Thyroid gland (tissue), 4 donors: Measurements from ENCODE around the gene TAF1B. TPM values are rescaled to one million over a fixed set of nuclear protein-coding genes. Genes with fewer than 3 reads are reported as not detected.

Experiments used
- DNase-seq, 2 donors: peaks; one replicate each; pipeline ENCODE4 v3.0.0-alpha.2; 2019
- H3K27ac ChIP-seq, 3 donors: fragments of 200-600 bp; sonication (generic); 1 replicate in 2 of 3; 2 replicates in 1 of 3; pipeline ENCODE4 v1.5.1; 2016 to 2019; ENCODE audit warnings: mild to moderate bottlenecking in 1 of 3, moderate library complexity in 1 of 3
- H3K27me3 ChIP-seq: fragments of 200-600 bp; sonication (generic); one replicate; pipeline ENCODE4 v1.5.1; 2019
- H3K36me3 ChIP-seq, 2 donors: fragments of 200-600 bp; sonication (generic); one replicate each; pipeline ENCODE4 v1.5.1; 2016 to 2019
- H3K4me1 ChIP-seq, 2 donors: fragments of 200-600 bp; sonication (generic); one replicate each; pipeline ENCODE4 v1.5.1; 2017 to 2019
- H3K4me3 ChIP-seq, 3 donors: fragments of 200-600 bp; sonication (generic); replicated peaks in 1 of 3; 1 replicate in 2 of 3; 2 replicates in 1 of 3; pipeline ENCODE4 v1.5.1; 2016; ENCODE audit warnings: mild to moderate bottlenecking in 1 of 3
- H3K9me3 ChIP-seq: fragments of 200-600 bp; sonication (generic); one replicate; pipeline ENCODE4 v1.5.1; 2017
- CTCF ChIP-seq, 6 experiments: fragments of 200-600 bp in 3 of 6; fragments of 450-650 bp in 3 of 6; sonication (generic) in 3 of 6; IDR thresholded peaks; one replicate each; pipeline ENCODE4 v1.5.1; 2016 to 2019; ENCODE audit warnings: antibody characterized with exemption in 6 of 6, mild to moderate bottlenecking in 2 of 6, inconsistent platforms in 1 of 6, moderate library complexity in 1 of 6
- POLR2A ChIP-seq, 2 donors: fragments of 450-650 bp; IDR thresholded peaks; one replicate each; pipeline ENCODE4 v1.6.1; 2017; ENCODE audit warnings: antibody characterized with exemption in 2 of 2, mild to moderate bottlenecking in 2 of 2, moderate library complexity in 1 of 2
- WGBS, 2 donors: methylation state at CpG; one replicate each; pipeline ENCODE4 v1.1.5; 2017; 5-methylcytosine and 5-hydroxymethylcytosine counted together
- intact Hi-C: fragments of 100-400 bp; cut with DNase I; formaldehyde crosslinking; loops from one replicate; pipeline ENCODE4 v1.15.1; 2023
- total RNA-seq, 4 donors: library from RNA; depleted of rRNA; stranded (reverse); fragments of >200 nt; gene quantifications; one replicate each; pipeline ENCODE4 v1.2.3, GENCODE V29; 2016

TAF1B gene
- total RNA-seq, 4 donors from 2014 or later = 18.6 to 33.9 (median 25.8) TPM

GRCh38 chr2:9836517-9836916, 6.8 kb upstream of the TAF1B start:
- H3K27me3 ChIP-seq = no peaks in the 10 kb centered on the region
- H3K9me3 ChIP-seq = no peaks in the 10 kb centered on the region
- peaks cover 0 to 4% of the 10 kb centered on the region in 2 donors for H3K4me1 ChIP-seq
- H3K27ac ChIP-seq = no peak overlapping the region
- intact Hi-C loops = no loop called here
- no peak for DNase-seq
- H3K36me3 ChIP-seq = no peaks in the 10 kb centered on the region
- 91 to 97% methylated on average over 3 of the region's 3 CpGs for WGBS, 2 donors
- no peak overlapping the region for H3K4me3 ChIP-seq
- no peak for TF ChIP-seq CTCF (IDR thresholded peaks at IDR 0.05)
- TF ChIP-seq POLR2A (IDR thresholded peaks at IDR 0.05) = no peak

- Histone ChIP-seq H3K27ac (no peak overlapping the region), H3K36me3 (no peaks in the 10 kb centered on the region), H3K27me3 (no peaks in the 10 kb centered on the region), H3K4me1 (no peaks in the 10 kb centered on the region), H3K4me3 (no peak overlapping the region), H3K9me3 (no peaks in the 10 kb centered on the region)
- no peak for DNase-seq
- WGBS, 2 donors = 94 to 97% methylated on average over 4 of the region's 4 CpGs
- intact Hi-C loops = no loop called here
- no peak for TF ChIP-seq POLR2A (IDR thresholded peaks at IDR 0.05)
- TF ChIP-seq CTCF (IDR thresholded peaks at IDR 0.05) = no peak
These were observed 5.8 kb upstream of the TAF1B start for GRCh38 chr2:9837451-9837850.

- no peak overlapping the region for H3K4me3 ChIP-seq
- intact Hi-C loops = no loop called here
- DNase-seq = no peak
These were observed 4.9 kb upstream of the TAF1B start for GRCh38 chr2:9838391-9838790.

GRCh38 chr2:9842487-9843228, 616 bp upstream of the TAF1B start:
- Histone ChIP-seq H3K4me1 (peaks cover 5 to 10% of the 10 kb centered on the region in 2 donors), H3K9me3 (no peaks in the 10 kb centered on the region), H3K27ac (peak overlapping the region; percentile 84 to 91 (median 88)), H3K36me3 (peaks cover 0 to 9% of the 10 kb centered on the region in 2 donors), H3K4me3 (peak overlapping the region; percentile 59 to 99 (median 82)), H3K27me3 (no peaks in the 10 kb centered on the region)
- no peak for TF ChIP-seq POLR2A (IDR thresholded peaks at IDR 0.05)
- 23 to 39% methylated on average over 11 to 21 of the region's 21 CpGs for whole genome bisulfite sequencing, 2 donors
- no peak for DNase-seq
- intact Hi-C loops = no loop called here

More at GRCh38 chr2:9838391-9838790, 4.9 kb upstream of the TAF1B start:
- H3K36me3 ChIP-seq = no peaks in the 10 kb centered on the region
- no peaks in the 10 kb centered on the region for H3K27me3 ChIP-seq
- no peaks in the 10 kb centered on the region for H3K9me3 ChIP-seq
- no peak overlapping the region for H3K27ac ChIP-seq
- H3K4me1 ChIP-seq = no peaks in the 10 kb centered on the region
- TF ChIP-seq CTCF (IDR thresholded peaks at IDR 0.05) = no peak
- TF ChIP-seq POLR2A (IDR thresholded peaks at IDR 0.05) = no peak

- intact Hi-C loops = no loop called here
- Histone ChIP-seq H3K36me3 (peaks cover 0 to 9% of the 10 kb centered on the region in 2 donors), H3K27ac (peak overlapping the region; percentile 84 to 91 (median 88)), H3K4me1 (peaks cover 5 to 10% of the 10 kb centered on the region in 2 donors), H3K27me3 (no peaks in the 10 kb centered on the region), H3K4me3 (peak overlapping the region; percentile 59 to 99 (median 82)), H3K9me3 (no peaks in the 10 kb centered on the region)
- no peak for DNase-seq
- peak in 1 of 6 experiments; percentile 5 for TF ChIP-seq CTCF (IDR thresholded peaks at IDR 0.05)
- TF ChIP-seq POLR2A (IDR thresholded peaks at IDR 0.05) = no peak
- WGBS, 2 donors = 28 to 32% methylated on average over 15 of the region's 15 CpGs
These were observed 786 bp downstream of the TAF1B start for GRCh38 chr2:9844036-9844483.
